CD14-positive monocyte (primary cell): Measurements from ENCODE around the gene ZIC2. TPM values are rescaled to one million over a fixed set of nuclear protein-coding genes. Genes with fewer than 3 reads are reported as not detected.

Experiments used
- DNase-seq, 3 donors: peaks; one replicate each; pipeline ENCODE4 v3.0.0-alpha.2; 2011 to 2022
- H2AFZ ChIP-seq: 2 replicates; pipeline ENCODE4 v1.6.0; 2012; ENCODE audit warnings: mild to moderate bottlenecking, low read depth, low read length, inconsistent platforms; ENCODE audit not compliant: insufficient read depth, poor library complexity, severe bottlenecking
- H3K27ac ChIP-seq, 2 donors: 1 replicate in 1 of 2; 2 replicates in 1 of 2; pipeline ENCODE4 v1.5.1; 2012 to 2013; ENCODE audit warnings: low read length in 2 of 2, control low read depth in 1 of 2, inconsistent platforms in 1 of 2, low read depth in 1 of 2, mild to moderate bottlenecking in 1 of 2
- H3K27me3 ChIP-seq, 2 donors: one replicate each; pipeline versions ENCODE4 v1.6.0 to v1.6.1; 2011 to 2013; ENCODE audit warnings: low read length in 2 of 2; ENCODE audit not compliant: control insufficient read depth in 2 of 2, insufficient read depth in 2 of 2
- H3K36me3 ChIP-seq, 2 donors: replicated peaks in 1 of 2; 1 replicate in 1 of 2; 2 replicates in 1 of 2; pipeline versions ENCODE4 v1.5.1 to v1.6.1; 2012 to 2013; ENCODE audit warnings: low read length in 2 of 2, control low read depth in 1 of 2, inconsistent platforms in 1 of 2, mild to moderate bottlenecking in 1 of 2; ENCODE audit not compliant: insufficient read depth in 2 of 2, control insufficient read depth in 1 of 2
- H3K4me1 ChIP-seq, 2 donors: 1 replicate in 1 of 2; 2 replicates in 1 of 2; pipeline versions ENCODE4 v1.5.1 to v1.6.1; 2012 to 2013; ENCODE audit warnings: low read length in 2 of 2, control low read depth in 1 of 2, inconsistent platforms in 1 of 2, mild to moderate bottlenecking in 1 of 2, moderate library complexity in 1 of 2; ENCODE audit not compliant: insufficient read depth in 2 of 2, control insufficient read depth in 1 of 2
- H3K4me2 ChIP-seq: replicated peaks from 2 replicates; pipeline ENCODE3; 2012; ENCODE audit warnings: low read length, moderate library complexity, mild to moderate bottlenecking; ENCODE audit not compliant: poor library complexity, severe bottlenecking; ENCODE audit errors: extremely low read depth
- H3K4me3 ChIP-seq, 3 experiments: fragments of 200-600 bp in 1 of 3; sonication (generic) in 1 of 3; replicated peaks in 1 of 3; 1 replicate in 2 of 3; 2 replicates in 1 of 3; pipeline ENCODE4 v1.5.1; 2011 to 2013; ENCODE audit warnings: low read length in 3 of 3, mild to moderate bottlenecking in 3 of 3, control low read depth in 2 of 3, low read depth in 2 of 3, inconsistent platforms in 1 of 3, moderate library complexity in 1 of 3
- H3K79me2 ChIP-seq: 2 replicates; pipeline ENCODE4 v1.6.0; 2012; ENCODE audit warnings: mild to moderate bottlenecking, control low read depth, inconsistent platforms, low read length, moderate library complexity; ENCODE audit not compliant: insufficient read depth
- H3K9ac ChIP-seq: 2 replicates; pipeline ENCODE4 v1.6.0; 2017; ENCODE audit warnings: low read length, mild to moderate bottlenecking; ENCODE audit not compliant: insufficient read depth, poor library complexity, severe bottlenecking
- H3K9me3 ChIP-seq, 2 donors: replicated peaks in 1 of 2; 1 replicate in 1 of 2; 2 replicates in 1 of 2; pipeline versions ENCODE4 v1.5.1 to v1.6.1; 2012 to 2013; ENCODE audit warnings: low read length in 2 of 2, control low read depth in 1 of 2; ENCODE audit not compliant: control insufficient read depth in 1 of 2, insufficient read depth in 1 of 2
- H4K20me1 ChIP-seq: 2 replicates; pipeline ENCODE4 v1.6.0; 2012; ENCODE audit warnings: mild to moderate bottlenecking, low read length, control low read depth, moderate library complexity; ENCODE audit not compliant: insufficient read depth
- H3K27ac Mint-ChIP-seq, 7 donors: one replicate each; pipeline ENCODE4 v1.8.0; 2020; ENCODE audit warnings: mild to moderate bottlenecking in 7 of 7, mixed read lengths in 7 of 7, moderate library complexity in 6 of 7, inconsistent platforms in 2 of 7
- H3K27me3 Mint-ChIP-seq, 3 donors: one replicate each; pipeline ENCODE4 v1.8.0; 2021 to 2022; ENCODE audit warnings: low read depth in 3 of 3, mild to moderate bottlenecking in 3 of 3, mixed read lengths in 3 of 3, moderate library complexity in 3 of 3, inconsistent platforms in 1 of 3
- H3K36me3 Mint-ChIP-seq, 2 donors: one replicate each; pipeline ENCODE4 v1.8.0; 2020; ENCODE audit warnings: mixed read lengths in 2 of 2, inconsistent platforms in 1 of 2, mild to moderate bottlenecking in 1 of 2
- H3K4me1 Mint-ChIP-seq: one replicate; pipeline ENCODE4 v1.8.0; 2020; ENCODE audit warnings: mild to moderate bottlenecking, mixed read lengths
- H3K4me3 Mint-ChIP-seq, 2 donors: one replicate each; pipeline ENCODE4 v1.8.0; 2020; ENCODE audit warnings: mild to moderate bottlenecking in 2 of 2, mixed read lengths in 2 of 2, moderate library complexity in 1 of 2
- H3K9me3 Mint-ChIP-seq, 7 donors: one replicate each; pipeline ENCODE4 v1.8.0; 2020 to 2022; ENCODE audit warnings: mixed read lengths in 7 of 7, mild to moderate bottlenecking in 6 of 7, moderate library complexity in 6 of 7, inconsistent platforms in 2 of 7
- WGBS: methylation state at CpG from one replicate; pipeline ENCODE4 v1.1.5; 2013; ENCODE audit warnings: missing lambda C conversion rate; ENCODE audit not compliant: insufficient coverage; 5-methylcytosine and 5-hydroxymethylcytosine counted together
- intact Hi-C, 2 donors: fragments of 100-400 bp; cut with micrococcal nuclease; formaldehyde crosslinking; loops; one replicate each; pipeline versions ENCODE4 v1.15.0 to v1.15.1; 2023
- polyA plus RNA-seq, 3 donors: library from polyadenylated mRNA; depleted of rRNA in 1 of 3; unstranded in 2 of 3; stranded (reverse) in 1 of 3; fragments of 300-500 nt in 2 of 3; fragments of >200 nt in 1 of 3; fragmentation: Illumina TruSeq in 2 of 3; gene quantifications; 1 replicate in 2 of 3; 2 replicates in 1 of 3; pipeline ENCODE4 v1.2.3, GENCODE V29; 2012 to 2021
- TF ChIP-seq, protein P1 (sequence below): fragments of 200-600 bp; IDR thresholded peaks from one replicate; pipeline ENCODE4 v1.8.0; 2022; ENCODE audit warnings: antibody characterized with exemption, mild to moderate bottlenecking

The ZIC2 gene
- polyA plus RNA-seq, 3 donors: not detected

DNA sequence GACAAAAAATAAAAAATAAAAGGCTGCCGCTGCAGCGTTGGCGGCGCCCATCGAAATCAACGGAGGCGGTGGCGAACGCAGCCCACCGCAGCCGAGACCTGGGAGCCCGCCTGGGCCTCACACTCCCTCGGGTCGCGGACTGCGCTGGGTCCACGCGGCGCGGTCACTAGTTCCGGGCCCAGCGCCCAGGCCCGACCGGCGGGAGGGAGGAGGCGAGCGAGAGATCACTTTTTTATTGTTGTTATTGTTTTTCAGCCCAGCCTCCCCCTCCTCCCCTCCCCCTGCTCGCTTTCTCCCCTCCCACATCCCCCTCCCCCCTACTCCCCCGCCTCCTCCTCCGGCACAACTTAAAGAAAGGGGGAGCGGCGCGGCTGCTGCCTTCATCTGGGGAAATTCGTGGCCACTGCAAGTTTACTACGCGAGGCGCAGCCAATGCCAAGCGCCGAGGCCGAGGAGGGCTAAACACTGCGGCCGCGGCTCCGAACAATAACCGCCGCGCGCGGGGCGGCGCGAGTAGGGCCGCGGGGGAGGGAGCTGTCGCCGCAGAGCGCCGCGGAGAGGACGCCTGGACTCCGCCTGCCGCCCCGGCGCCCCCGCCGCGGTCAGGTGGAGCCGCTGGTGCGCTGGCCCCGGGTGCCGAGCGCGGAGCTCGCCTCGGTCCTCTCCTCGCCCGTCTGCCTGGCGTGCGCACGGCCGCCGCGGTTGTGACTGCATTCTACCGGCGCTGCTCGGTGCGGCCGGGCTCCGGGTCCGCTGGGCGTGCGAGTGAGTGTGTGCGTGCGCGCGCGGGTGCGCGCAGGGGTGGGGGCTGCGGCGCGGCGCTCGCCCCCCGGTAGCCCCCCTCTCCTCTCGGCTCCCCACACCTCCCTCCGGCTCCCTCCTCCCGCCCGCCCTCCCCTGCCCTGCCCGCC lies 505 bp upstream of the ZIC2 start:
- H3K27ac ChIP-seq: no peak overlapping the region
- peaks cover 41% of the 10 kb centered on the region for H3K4me1 Mint-ChIP-seq
- peak overlapping the region; percentile 75 for H3K4me2 ChIP-seq
- H3K4me3 Mint-ChIP-seq: peak overlapping the region; percentile 62 to 65
- H3K36me3 ChIP-seq: no peaks in the 10 kb centered on the region
- peaks cover 0 to 53% (median 30%) of the 10 kb centered on the region in 7 donors for H3K9me3 Mint-ChIP-seq
- WGBS: 1% methylated on average over 72 of the region's 110 CpGs
- peaks cover 74 to 94% (median 80%) of the 10 kb centered on the region in 3 donors for H3K27me3 Mint-ChIP-seq
- no peak for DNase-seq
- H3K27ac Mint-ChIP-seq: no peak overlapping the region
- no peak overlapping the region for H3K9ac ChIP-seq
- peak overlapping the region in 1 of 3 experiments; percentile 61 for H3K4me3 ChIP-seq
- TF ChIP-seq, protein P1, sequence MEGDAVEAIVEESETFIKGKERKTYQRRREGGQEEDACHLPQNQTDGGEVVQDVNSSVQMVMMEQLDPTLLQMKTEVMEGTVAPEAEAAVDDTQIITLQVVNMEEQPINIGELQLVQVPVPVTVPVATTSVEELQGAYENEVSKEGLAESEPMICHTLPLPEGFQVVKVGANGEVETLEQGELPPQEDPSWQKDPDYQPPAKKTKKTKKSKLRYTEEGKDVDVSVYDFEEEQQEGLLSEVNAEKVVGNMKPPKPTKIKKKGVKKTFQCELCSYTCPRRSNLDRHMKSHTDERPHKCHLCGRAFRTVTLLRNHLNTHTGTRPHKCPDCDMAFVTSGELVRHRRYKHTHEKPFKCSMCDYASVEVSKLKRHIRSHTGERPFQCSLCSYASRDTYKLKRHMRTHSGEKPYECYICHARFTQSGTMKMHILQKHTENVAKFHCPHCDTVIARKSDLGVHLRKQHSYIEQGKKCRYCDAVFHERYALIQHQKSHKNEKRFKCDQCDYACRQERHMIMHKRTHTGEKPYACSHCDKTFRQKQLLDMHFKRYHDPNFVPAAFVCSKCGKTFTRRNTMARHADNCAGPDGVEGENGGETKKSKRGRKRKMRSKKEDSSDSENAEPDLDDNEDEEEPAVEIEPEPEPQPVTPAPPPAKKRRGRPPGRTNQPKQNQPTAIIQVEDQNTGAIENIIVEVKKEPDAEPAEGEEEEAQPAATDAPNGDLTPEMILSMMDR: no peak
- peaks cover 9 to 15% of the 10 kb centered on the region in 2 donors for H3K36me3 Mint-ChIP-seq
- H2AFZ ChIP-seq: peak overlapping the region; percentile 35
- H3K79me2 ChIP-seq: no peaks in the 10 kb centered on the region
- intact Hi-C loops: no loop called here
- peaks cover 16 to 67% of the 10 kb centered on the region in 2 donors for H3K9me3 ChIP-seq
- peaks cover 28 to 56% of the 10 kb centered on the region in 2 donors for H3K4me1 ChIP-seq
- H4K20me1 ChIP-seq: no peaks in the 10 kb centered on the region
- H3K27me3 ChIP-seq: peaks cover 75 to 83% of the 10 kb centered on the region in 2 donors

DNA sequence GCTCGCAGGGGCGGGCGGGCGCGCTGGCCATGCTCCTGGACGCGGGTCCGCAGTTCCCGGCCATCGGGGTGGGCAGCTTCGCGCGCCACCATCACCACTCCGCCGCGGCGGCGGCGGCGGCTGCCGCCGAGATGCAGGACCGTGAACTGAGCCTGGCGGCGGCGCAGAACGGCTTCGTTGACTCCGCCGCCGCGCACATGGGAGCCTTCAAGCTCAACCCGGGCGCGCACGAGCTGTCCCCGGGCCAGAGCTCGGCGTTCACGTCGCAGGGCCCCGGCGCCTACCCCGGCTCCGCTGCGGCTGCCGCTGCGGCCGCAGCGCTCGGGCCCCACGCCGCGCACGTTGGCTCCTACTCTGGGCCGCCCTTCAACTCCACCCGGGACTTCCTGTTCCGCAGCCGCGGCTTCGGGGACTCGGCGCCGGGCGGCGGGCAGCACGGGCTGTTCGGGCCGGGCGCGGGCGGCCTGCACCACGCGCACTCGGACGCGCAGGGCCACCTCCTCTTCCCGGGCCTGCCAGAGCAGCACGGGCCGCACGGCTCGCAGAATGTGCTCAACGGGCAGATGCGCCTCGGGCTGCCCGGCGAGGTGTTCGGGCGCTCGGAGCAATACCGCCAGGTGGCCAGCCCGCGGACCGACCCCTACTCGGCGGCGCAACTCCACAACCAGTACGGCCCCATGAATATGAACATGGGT lies 599 bp downstream of the ZIC2 start:
- Mint-ChIP-seq H3K36me3 (peaks cover 9% of the 10 kb centered on the region in 2 donors), H3K4me3 (peak overlapping the region; percentile 34 to 74), H3K4me1 (peaks cover 36% of the 10 kb centered on the region), H3K9me3 (peaks cover 0 to 51% (median 23%) of the 10 kb centered on the region in 7 donors), H3K27me3 (peaks cover 73 to 94% (median 80%) of the 10 kb centered on the region in 3 donors), H3K27ac (no peak overlapping the region)
- Histone ChIP-seq H3K4me2 (peak overlapping the region; percentile 75), H3K9me3 (peaks cover 16 to 67% of the 10 kb centered on the region in 2 donors), H3K79me2 (no peaks in the 10 kb centered on the region), H3K4me1 (peaks cover 26 to 53% of the 10 kb centered on the region in 2 donors), H3K9ac (no peak overlapping the region), H2AFZ (peak overlapping the region; percentile 46), H3K27me3 (peaks cover 74 to 83% of the 10 kb centered on the region in 2 donors), H3K27ac (no peak overlapping the region), H3K36me3 (no peaks in the 10 kb centered on the region), H4K20me1 (no peaks in the 10 kb centered on the region), H3K4me3 (peak overlapping the region in 1 of 3 experiments; percentile 61)
- TF ChIP-seq, protein P1: no peak
- intact Hi-C loops: no loop called here
- WGBS: 2% methylated on average over 98 of the region's 98 CpGs
- peak in 2 of 3 donors; percentile 14 to 54 for DNase-seq
